Measurements from ENCODE around the gene CLDND1.

Gene CLDND1

DNA sequence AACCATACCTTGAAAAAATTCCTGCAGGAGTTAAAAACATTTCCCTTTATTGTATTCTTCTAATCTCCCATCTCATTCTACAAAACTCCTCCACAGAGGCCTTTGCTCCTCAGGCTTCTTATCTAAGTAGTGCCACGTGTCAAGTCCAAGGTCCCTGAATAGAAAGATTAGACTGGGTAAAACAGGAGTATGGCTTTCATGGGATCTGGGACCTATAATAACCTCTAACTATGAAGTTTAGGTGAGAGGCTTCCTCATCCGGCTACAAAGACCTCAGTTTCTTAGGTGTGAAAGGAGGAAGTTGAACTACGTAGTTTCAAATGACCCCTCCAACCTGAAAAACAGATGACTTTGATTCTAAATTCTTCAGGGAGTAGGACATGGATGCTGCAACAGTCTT, 29.1 kb upstream of the CLDND1 start:
- DNase-seq (ENCODE audit: low spot score): no peak

- DNase-seq (ENCODE audit: low spot score): no peak
Observed at GRCh38 chr3:98551236-98551635, 28.5 kb upstream of the CLDND1 start.

DNA sequence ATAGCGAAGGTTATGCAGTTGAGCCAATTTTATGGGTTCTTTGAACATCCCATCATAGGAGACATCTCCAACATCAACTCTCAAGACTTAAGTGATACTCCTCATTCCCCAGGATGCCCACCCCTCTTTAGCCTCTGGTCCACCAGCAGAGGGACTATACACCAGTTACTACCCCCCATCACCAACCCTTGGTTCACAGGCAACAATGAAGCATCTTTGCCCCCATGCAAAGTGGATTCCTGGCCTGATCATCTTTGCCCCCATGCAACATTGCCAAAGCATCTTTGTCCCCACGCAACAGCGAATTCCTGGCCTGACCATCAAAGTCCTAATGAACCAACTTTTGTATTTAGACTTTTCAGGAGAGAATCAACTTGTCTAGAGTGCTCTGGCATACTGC, 28.1 kb upstream of the CLDND1 start:
- DNase-seq (ENCODE audit: low spot score): no peak

DNA sequence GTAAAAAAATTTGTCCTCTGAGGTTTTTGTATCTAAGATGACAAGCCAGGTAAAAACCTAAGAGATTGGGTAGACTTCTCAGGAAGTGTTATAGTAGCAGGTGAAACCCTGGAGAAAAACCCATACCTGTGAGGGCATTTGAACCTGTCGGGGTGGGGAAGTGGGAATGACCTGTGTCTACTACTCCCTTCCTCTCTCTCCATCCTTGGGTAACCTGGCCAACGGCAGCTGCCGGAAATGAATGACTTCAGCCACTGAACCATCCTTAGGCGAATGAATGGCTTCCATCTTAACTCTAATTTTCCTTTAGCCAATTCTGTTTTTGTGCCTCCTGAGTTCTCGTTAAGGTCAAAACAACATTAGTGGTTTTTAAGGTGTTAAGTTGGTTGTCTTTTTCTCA, 25.8 kb upstream of the CLDND1 start:
- no peak for DNase-seq (ENCODE audit: low spot score)

GRCh38 chr3:98545940-98546339, 23.2 kb upstream of the CLDND1 start:
- no peak for DNase-seq (ENCODE audit: low spot score)

DNA sequence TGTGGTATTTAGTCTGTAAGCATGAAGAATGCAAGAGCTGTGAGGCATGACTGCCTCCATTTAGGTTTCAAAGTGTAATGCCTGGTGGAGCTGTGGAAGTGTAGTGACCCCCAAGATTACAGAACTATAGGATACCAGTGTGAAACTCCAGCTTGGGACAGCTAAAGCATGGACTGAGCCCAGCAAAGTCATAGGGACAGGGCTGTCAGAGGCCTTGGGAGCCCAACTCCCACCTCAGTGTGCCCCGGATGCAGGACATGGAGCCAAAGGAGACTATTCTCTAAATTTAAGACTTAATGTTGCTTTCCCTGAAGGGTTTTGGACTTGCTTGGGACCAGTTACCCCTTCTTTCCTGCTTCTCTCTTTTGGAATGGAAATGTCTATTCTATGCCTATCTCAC, 19.9 kb upstream of the CLDND1 start:
- no peak for DNase-seq (ENCODE audit: low spot score)

- no peak for DNase-seq (ENCODE audit: low spot score)
Observed at GRCh38 chr3:98541695-98542094, 19.0 kb upstream of the CLDND1 start.

GRCh38 chr3:98540346-98540745, 17.6 kb upstream of the CLDND1 start:
- DNase-seq (ENCODE audit: low spot score): no peak

- no peak for DNase-seq (ENCODE audit: low spot score)
Observed at GRCh38 chr3:98536456-98537017, 13.8 kb upstream of the CLDND1 start.

- no peak for DNase-seq (ENCODE audit: low spot score)
Observed at GRCh38 chr3:98534734-98535133, 12.0 kb upstream of the CLDND1 start.

- DNase-seq (ENCODE audit: low spot score): no peak
Observed at GRCh38 chr3:98534168-98534567, 11.5 kb upstream of the CLDND1 start.

DNA sequence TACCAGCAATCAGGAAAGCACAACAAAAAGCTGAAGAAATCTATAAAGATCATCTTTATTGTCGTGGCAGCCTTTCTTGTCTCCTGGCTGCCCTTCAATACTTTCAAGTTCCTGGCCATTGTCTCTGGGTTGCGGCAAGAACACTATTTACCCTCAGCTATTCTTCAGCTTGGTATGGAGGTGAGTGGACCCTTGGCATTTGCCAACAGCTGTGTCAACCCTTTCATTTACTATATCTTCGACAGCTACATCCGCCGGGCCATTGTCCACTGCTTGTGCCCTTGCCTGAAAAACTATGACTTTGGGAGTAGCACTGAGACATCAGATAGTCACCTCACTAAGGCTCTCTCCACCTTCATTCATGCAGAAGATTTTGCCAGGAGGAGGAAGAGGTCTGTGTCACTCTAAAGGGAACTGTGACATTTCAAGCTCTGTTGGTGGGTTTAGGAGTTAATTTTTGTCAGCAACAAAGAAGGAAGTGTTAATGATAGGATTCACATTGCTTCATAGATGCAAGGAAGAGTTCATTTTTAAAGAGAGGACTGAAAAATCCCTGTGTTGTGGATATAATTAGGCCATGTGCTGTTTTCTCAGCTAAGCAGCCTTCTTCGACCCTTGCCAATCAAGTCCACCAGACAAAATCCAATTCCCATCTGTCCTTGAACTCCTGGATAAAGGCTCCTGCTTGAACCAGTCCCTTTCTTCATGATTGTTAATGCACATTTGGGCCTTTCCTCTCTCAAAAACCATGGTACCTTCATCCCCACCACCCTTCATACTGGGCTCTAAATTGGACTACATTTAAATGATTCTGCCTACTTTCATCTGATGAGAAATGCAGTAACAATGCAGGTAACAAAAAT, 10.2 kb upstream of the CLDND1 start:
- no peak for DNase-seq (ENCODE audit: low spot score)

DNA sequence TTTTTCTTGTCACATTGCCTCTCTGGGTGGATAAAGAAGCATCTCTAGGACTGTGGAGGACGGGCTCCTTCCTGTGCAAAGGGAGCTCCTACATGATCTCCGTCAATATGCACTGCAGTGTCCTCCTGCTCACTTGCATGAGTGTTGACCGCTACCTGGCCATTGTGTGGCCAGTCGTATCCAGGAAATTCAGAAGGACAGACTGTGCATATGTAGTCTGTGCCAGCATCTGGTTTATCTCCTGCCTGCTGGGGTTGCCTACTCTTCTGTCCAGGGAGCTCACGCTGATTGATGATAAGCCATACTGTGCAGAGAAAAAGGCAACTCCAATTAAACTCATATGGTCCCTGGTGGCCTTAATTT, 9.6 kb upstream of the CLDND1 start:
- DNase-seq (ENCODE audit: low spot score): no peak

DNA sequence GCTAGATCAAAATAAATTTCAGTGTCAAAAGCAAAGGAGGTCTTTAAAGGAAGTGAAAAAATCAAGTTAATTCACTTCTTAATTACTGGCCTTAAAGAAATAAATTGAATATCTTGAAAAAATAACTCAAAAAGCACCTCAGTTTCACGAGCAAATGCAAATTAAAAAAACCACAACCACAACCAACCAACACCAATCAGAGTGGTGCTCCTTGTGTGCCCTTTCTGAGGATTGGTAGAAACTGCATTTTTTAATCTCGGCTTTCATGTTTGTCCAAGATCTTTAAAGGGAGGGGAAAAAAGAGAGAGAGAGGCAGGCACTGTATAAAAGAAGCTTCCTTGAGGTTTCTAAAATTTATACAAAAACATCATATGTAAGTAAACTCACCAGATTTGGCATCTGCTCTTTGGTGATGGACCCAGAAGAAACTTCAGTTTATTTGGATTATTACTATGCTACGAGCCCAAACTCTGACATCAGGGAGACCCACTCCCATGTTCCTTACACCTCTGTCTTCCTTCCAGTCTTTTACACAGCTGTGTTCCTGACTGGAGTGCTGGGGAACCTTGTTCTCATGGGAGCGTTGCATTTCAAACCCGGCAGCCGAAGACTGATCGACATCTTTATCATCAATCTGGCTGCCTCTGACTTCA, 9.0 kb upstream of the CLDND1 start, which contains the start of gene GPR15:
GPR15 (plus strand) TSS at position 357 of the 653 bp plus-strand sequence; CDS start at position 413, 56 bp downstream.
- no peak for DNase-seq (ENCODE audit: low spot score)

DNA sequence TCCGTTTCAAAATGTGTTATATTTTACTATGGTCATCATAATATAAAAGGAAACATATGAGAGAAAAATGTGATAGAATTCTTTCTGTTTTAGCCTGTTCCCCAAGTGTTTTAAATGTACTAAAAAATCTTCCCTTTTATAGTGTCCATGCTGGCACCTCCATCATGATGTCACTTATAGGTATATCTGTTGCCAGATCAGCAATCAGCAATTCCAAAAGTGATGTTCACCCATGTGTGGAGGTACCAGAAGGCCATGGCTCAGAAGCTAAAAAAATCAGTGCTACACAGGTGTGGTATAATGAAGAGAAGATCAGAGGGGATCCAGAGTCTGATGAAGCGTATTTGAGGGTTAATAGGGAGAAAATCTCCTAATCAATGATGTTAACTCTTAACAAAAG, 8.0 kb upstream of the CLDND1 start:
- no peak for DNase-seq (ENCODE audit: low spot score)

DNA sequence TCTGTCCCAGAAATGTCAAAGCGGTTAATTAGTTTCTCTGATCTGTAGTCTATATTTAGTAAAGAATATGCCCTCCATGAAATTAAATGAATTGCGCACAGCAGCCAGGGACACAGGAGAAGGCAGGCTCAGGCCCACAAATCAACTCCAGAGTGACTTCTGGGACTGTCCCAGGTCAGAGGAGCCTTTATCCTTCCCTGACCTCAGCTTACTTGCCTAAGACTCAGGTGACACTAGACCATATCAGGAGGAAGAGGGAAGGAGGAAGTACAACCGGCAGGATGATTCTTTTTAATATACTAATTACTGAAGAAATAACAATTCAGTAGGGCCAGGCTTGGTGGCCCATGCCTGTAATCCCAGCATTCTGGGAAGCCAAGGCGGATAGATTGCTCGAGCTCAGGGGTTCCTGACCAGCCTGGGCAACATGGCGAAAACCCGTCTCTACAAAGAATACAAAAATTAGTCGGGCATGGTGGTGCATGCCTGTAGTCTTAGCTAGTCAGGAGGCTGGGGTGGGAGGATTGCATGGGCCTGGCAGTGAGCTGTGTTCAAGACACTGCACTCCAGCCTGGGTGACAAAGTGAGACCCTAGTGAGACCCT, 7.3 kb upstream of the CLDND1 start:
- DNase-seq (ENCODE audit: low spot score): no peak

GRCh38 chr3:98528474-98529346, 6.0 kb upstream of the CLDND1 start:
- DNase-seq (ENCODE audit: low spot score): no peak

DNA sequence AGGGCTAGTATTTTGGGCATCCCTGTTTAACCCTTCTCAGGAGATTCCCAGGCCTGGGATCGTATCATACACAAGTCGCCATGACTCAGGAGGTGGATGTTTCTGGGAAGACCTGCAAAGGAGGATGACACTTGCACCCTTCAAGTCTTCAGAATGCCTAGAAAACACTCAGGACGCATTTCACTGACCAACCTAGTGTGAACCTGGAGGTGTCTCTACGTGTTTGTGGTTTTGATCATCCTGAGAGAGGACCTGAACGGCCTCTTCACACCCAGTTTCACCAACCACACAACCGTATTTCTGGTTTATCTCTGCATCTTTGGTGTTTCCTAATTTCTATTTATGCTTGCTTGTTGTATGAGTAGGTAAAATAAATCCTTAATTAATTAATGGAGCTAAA, 2.8 kb upstream of the CLDND1 start:
- no peak for DNase-seq (ENCODE audit: low spot score)

DNA sequence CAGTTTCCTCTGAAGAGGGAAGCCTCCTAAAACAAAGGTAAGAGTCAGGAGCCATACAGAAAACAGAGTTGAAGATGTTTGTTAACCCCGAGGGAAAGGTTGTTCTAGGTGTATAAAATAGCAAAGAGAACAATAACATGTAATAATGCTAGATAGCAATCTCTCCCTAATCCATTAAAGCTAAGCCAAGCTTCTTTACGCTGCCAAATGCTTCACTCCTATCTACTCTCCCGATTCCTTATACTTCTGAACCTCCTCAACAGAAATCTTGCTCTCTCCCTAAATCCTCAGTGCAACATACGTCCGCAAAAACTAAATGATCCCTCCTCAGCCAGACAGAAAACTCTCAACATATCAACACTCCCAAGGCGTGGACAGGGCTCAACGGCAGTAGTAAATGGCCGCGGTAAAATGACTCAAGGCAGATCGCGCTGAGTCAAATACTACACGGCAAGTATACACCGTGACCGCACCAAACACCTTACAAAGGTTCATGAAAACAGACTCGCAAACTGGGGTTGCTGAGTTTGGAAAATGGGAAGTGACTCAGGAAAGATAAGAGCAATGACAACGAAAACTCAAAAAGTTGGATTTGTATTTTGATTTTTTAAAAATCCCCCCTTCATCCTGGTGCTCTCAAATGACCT, 682 bp downstream of the CLDND1 start:
- DNase-seq (ENCODE audit: low spot score): peak; percentile 56

GRCh38 chr3:98519351-98519750, 3.4 kb downstream of the CLDND1 start:
- no peak for DNase-seq (ENCODE audit: low spot score)

- DNase-seq (ENCODE audit: low spot score): no peak
Observed at GRCh38 chr3:98518816-98519215, 3.9 kb downstream of the CLDND1 start.
